ENCODE data around the gene ARHGEF7.

Gene ARHGEF7

GRCh38 chr13:111228262-111229144 is 113.4 kb downstream of the ARHGEF7 start:
- DNase-seq: peak in 2 of 3 donors; percentile 10 to 22

GRCh38 chr13:111230385-111230930 is 115.3 kb downstream of the ARHGEF7 start:
- no peak for DNase-seq

- no peak for DNase-seq
Observed at GRCh38 chr13:111232191-111232590, 117.1 kb downstream of the ARHGEF7 start.

GRCh38 chr13:111233080-111233479 is 118.0 kb downstream of the ARHGEF7 start:
- DNase-seq: no peak

- peak; percentile 31 to 53 (median 39) for DNase-seq
Observed at GRCh38 chr13:111239764-111240670, 124.9 kb downstream of the ARHGEF7 start.

- no peak for DNase-seq
Observed at GRCh38 chr13:111241006-111241755, 126.1 kb downstream of the ARHGEF7 start.

- no peak for DNase-seq
Observed at GRCh38 chr13:111241862-111242261, 126.8 kb downstream of the ARHGEF7 start.

- DNase-seq: no peak
Observed at GRCh38 chr13:111242585-111242984, 127.5 kb downstream of the ARHGEF7 start.

- no peak for DNase-seq
Observed at GRCh38 chr13:111243981-111244380, 128.9 kb downstream of the ARHGEF7 start.

- DNase-seq: no peak
Observed at GRCh38 chr13:111245576-111246384, 130.7 kb downstream of the ARHGEF7 start.

GRCh38 chr13:111247552-111247951 is 132.4 kb downstream of the ARHGEF7 start:
- DNase-seq: no peak

GRCh38 chr13:111248822-111249221 is 133.7 kb downstream of the ARHGEF7 start:
- no peak for DNase-seq

- no peak for DNase-seq
Observed at GRCh38 chr13:111249637-111250360, 134.7 kb downstream of the ARHGEF7 start.

- no peak for DNase-seq
Observed at GRCh38 chr13:111251646-111252445, 136.7 kb downstream of the ARHGEF7 start.

GRCh38 chr13:111252446-111253364 is 137.6 kb downstream of the ARHGEF7 start:
- no peak for DNase-seq

GRCh38 chr13:111253365-111253872 is 138.3 kb downstream of the ARHGEF7 start:
- no peak for DNase-seq

GRCh38 chr13:111255228-111255790 is 140.2 kb downstream of the ARHGEF7 start:
- no peak for DNase-seq

GRCh38 chr13:111256458-111256857 is 141.3 kb downstream of the ARHGEF7 start:
- DNase-seq: no peak

Data from suppressor macrophage treated with lipopolysaccharide for 1 hour (primary cell).